Measurements from ENCODE around the gene ZNF436.

GRCh38 chr1:23370709-23371584 is 1.3 kb upstream of the ZNF436 start:
- TF ChIP-seq GATA2 (IDR thresholded peaks at IDR 0.05; ENCODE audit: low read depth, low read length) (no peak), GATA3 (IDR thresholded peaks at IDR 0.05; ENCODE audit: low read depth, low read length) (no peak)

All from SH-SY5Y (cell line).